ENCODE data around the gene ARSB.

Gene ARSB

DNA sequence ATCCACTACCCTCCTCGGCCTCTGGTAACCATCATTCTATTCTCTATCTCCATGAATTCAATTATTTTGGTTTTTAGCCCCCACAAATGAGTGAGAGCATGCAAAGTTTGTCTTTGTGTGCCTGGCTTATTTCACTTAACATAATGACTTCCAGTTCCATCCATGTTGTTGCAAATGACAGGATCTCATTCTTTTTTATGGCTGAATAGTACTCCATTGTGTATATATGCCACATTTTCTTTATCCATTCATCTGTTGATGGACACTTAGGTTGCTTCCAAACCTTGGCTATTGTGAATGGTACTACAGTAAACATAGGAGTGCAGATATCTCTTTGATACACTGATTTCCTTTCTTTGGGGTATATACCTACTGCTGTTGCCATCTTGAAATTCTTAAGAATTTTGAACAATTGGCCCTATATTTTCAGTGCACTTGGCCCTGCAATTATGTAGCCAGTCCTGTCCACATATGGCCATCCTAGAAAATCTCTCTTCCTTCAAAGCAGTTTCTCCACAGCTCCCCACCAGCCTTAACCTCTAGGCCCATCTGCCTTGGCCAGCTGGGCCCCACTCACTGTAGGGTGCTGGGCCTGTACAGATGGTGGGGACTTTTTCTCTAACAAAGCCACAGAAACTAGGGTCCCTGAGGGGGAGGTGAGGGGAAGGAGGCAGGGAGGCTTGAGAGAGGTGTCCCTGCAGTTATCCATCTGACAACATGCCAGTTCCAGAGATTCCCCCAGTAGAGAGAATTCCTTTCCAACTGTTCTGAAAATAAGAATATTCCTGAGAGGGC lies 254.6 kb downstream of the ARSB start:
- H3K27me3 Mint-ChIP-seq, result no peaks in the 10 kb centered on the region
- no peak overlapping the region for H3K4me3 Mint-ChIP-seq
- H3K36me3 Mint-ChIP-seq (ENCODE audit: insufficient read depth), result no peaks in the 10 kb centered on the region
- no peak overlapping the region for H3K27ac Mint-ChIP-seq (ENCODE audit: low read depth)
- no peak for ATAC-seq (replicated peaks; ENCODE audit: extremely low read depth, poor library complexity, severe bottlenecking)
- no peak for DNase-seq (ENCODE audit: low spot score in 2 of 2)
- no peaks in the 10 kb centered on the region for H3K9me3 Mint-ChIP-seq
- H3K4me1 Mint-ChIP-seq, result no peaks in the 10 kb centered on the region

DNA sequence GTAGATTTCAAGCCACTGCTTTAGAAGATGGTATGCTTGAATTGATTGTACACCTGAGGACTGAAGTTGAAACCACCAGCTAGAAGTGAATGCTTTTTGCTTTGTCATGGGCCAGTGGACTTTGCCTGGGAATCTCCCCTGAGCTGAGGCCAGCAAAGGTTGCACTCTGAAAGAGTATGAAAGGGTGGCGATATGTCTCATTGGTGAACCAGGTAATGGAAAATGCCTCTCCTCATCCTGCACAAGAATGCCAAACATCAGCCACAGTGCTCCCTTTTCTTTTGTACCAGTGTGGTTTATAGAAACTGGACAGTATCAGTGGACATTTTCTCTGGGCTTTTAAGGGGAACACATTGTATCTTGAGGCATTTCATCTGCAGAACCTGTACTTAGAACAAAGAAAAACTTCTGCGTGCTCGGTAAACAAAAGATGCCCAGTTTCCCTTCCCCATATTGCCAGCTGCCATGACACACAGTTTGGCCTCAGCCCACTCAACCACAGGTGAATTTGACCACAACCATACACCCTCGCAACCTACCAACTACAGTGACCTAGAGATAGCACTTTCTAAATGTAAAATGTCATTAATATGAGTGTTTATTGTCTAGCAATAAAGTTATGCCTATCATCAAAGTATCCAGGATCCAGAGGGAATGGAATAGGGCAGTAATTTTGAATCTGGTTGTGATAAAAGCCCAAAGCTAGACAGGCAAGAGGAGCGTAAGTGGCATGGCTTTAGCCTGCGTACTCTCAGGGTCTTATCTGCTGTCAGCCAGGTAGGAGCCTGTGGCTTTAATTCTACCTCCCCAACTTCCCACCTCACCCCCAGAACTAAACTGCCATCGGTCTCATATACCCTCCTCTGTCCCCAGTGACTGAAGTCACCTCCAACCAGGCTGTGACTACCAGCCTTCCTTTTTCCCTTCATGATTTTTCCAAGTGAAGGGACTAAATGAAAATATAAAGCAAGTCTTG lies 257.0 kb downstream of the ARSB start:
- Mint-ChIP-seq H3K27me3 (no peaks in the 10 kb centered on the region), H3K36me3 (ENCODE audit: insufficient read depth) (no peaks in the 10 kb centered on the region), H3K9me3 (no peaks in the 10 kb centered on the region), H3K27ac (ENCODE audit: low read depth) (no peak overlapping the region), H3K4me3 (no peak overlapping the region), H3K4me1 (no peaks in the 10 kb centered on the region)
- DNase-seq (ENCODE audit: low spot score in 2 of 2) (no peak), ATAC-seq (replicated peaks; ENCODE audit: extremely low read depth, poor library complexity, severe bottlenecking) (no peak)

Measured in central memory CD8-positive, alpha-beta T cell (primary cell).